ENCODE measurements around the gene SAXO2.

GRCh38 chr15:82309802-82310201 lies 47.2 kb downstream of the SAXO2 start:
- no peak for TF ChIP-seq GATA2 (IDR thresholded peaks at IDR 0.05; ENCODE audit: low read depth, low read length)
- TF ChIP-seq GATA3 (IDR thresholded peaks at IDR 0.05; ENCODE audit: low read depth, low read length): no peak

Measured in SH-SY5Y (cell line).